GM12874 (cell line): ENCODE data around the gene PARD3B.

ENCODE experiments used
- TF ChIP-seq, protein P1 (sequence below): IDR thresholded peaks from 2 replicates; pipeline ENCODE4 v1.5.1; 2011; ENCODE audit warnings: low read depth, mild to moderate bottlenecking, control low read depth, low read length, moderate library complexity; ENCODE audit not compliant: insufficient read depth

PARD3B gene

DNA sequence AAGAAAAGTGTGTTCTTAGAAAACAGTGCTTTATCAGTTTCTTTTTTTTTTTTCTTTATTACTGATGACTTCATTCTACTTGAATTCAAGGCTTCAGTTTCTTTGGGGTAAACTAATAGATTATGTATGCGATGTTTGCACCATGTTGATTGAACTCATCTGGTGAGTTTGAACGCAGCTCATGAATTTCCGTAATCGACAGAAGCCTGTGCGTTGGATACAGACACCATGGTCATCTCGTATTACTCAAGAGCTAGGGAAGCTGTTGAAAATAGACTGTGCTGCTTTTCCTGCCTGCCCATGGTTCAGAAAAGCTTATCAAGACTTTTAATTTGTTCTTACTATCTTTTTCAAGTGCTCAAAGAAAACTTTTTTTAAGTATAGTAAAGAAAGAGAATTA is 951.5 kb downstream of the PARD3B start:
- TF ChIP-seq, protein P1, sequence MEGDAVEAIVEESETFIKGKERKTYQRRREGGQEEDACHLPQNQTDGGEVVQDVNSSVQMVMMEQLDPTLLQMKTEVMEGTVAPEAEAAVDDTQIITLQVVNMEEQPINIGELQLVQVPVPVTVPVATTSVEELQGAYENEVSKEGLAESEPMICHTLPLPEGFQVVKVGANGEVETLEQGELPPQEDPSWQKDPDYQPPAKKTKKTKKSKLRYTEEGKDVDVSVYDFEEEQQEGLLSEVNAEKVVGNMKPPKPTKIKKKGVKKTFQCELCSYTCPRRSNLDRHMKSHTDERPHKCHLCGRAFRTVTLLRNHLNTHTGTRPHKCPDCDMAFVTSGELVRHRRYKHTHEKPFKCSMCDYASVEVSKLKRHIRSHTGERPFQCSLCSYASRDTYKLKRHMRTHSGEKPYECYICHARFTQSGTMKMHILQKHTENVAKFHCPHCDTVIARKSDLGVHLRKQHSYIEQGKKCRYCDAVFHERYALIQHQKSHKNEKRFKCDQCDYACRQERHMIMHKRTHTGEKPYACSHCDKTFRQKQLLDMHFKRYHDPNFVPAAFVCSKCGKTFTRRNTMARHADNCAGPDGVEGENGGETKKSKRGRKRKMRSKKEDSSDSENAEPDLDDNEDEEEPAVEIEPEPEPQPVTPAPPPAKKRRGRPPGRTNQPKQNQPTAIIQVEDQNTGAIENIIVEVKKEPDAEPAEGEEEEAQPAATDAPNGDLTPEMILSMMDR, result no peak

DNA sequence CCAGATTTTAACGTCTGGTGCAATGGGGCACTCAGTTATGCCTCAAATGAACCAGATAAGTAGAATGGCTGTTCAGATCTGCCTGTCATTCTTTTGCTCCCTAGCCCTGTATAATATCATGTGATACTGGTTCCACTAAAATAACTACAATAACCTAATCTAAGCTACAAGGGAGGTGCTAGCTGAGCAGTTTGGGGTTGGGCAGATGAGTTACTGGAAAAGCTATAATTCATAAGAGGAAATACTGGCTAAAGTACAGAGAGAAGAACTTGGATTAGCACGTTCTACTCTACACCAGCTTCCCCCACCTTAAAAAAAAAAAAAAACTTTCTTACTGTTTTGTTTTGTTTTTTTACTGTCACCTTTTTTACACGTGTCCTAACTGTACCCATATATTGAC is 953.7 kb downstream of the PARD3B start:
- TF ChIP-seq, protein P1, result no peak

DNA sequence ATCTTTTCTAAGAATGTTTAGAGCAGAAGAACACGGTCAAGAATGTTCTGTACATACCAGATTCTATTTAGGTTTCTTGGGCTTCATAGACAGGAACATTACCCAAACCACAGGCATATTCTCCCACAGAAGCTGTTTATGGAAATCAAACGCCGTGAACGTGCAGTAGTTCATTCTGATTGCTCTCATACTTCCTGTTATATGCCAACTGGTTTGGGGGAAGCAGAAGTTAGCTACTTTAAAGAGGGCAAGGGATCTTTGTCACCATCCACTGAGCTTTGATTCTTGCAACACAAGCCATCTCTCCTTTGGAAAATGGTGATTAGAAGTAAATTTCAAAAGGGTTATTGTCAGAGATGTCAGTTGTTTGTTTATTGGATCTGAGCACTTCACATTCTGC is 954.8 kb downstream of the PARD3B start:
- TF ChIP-seq, protein P1, result no peak

DNA sequence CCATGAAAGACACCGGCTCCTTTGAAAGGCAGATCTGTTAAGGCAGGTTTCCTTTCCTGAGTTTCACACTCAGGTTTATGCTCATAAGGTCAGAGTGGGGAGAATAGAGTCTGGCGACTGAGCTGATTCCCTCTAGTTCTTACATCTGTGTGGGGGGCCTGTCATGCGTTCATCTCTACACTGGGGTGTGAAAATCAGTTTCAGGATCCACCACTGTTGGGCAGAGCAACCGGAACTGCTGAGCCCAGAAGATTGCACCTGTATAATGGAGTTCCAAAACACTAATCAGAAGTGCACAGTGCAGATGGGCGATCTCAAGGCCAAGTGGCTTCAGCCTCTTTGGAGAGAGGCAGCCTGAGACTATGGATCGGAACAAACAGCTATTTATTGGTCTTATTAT is 955.7 kb downstream of the PARD3B start:
- TF ChIP-seq, protein P1, result no peak

DNA sequence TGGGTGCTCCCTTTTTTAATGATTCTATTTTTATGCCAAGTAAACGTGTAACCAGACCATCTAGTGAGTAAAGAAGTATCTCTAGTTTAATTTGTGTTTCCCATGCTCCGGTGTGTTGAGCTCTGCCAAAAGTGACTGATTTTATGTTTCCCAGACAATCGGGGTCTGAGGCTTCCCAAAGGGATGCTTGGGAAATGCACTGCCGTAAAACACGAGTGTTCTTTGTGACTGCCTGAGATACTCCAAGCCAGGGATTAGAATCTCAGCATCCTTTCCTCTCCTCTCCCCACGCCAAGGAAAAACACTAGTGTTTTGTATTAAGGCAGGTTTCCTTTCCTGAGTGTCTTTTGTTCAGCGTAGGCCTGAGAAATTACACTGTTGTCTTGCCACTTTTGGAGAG is 956.6 kb downstream of the PARD3B start:
- TF ChIP-seq, protein P1, result no peak

DNA sequence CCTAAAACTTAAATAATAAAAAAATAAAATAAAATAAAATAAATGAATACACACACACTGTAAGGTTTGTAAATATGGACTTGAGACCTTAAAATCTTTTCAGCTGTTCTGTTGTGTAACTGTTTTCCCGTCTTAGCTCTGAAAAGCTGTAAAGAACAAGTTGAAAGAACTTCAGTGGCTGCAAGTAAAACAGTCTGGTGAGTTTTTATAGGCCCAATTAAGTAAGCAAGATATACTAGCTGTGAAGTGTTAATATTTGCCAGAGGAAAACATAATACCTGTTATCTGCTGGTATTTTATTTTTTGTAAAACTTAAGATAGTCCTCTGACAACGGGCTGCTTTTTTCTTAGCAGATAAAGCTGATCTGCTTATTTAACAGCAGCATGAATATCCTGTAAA is 960.1 kb downstream of the PARD3B start:
- TF ChIP-seq, protein P1, result no peak

DNA sequence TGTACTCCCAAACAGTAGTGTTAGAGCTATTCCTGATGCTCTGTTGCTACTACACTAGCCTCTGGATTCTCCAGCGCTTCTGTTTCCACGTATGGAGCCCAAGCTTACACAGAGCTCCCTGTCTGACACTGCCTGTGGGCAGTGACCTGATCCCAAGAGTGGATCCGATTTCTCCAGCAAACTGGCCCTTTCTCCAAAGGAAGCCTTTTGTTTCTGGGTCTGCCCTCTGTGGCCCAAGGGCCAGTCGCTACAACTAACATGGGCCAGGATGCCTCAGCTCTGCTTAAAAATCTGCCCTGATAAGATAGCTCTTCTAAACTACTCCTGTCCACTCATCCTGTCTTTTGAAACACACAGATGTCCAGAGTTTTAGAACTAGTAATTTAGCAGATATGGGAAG is 964.4 kb downstream of the PARD3B start:
- TF ChIP-seq, protein P1, result no peak

DNA sequence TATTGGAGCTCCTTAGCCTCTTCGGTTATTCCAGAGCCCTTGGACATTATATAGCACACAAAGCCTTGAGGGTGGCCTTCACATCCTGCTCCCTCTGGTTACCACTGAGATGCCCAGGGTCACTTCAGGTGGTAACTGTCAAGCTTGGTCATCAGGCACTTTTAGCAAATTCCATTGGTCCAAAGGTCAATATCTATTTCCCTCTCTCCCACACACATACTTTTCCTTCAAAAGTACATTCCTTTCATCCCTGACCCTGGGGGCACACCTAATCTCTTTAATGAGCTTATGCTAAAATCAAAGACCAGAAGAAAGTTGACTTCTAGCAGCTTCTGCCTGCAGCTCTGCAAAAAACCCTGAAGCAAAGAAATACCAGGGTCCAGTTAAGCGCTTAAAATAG is 965.1 kb downstream of the PARD3B start:
- TF ChIP-seq, protein P1, result no peak
